ENCODE results near the gene PTPRA. TPM values are rescaled to one million over a fixed set of nuclear protein-coding genes. Genes with fewer than 3 reads are reported as not detected.

Gene PTPRA
- total RNA-seq, 4 donors from 2014 or later = 18.9 to 32.5 (median 27.3) TPM

- no peak for ATAC-seq
- no peak overlapping the region for H3K27ac ChIP-seq
- no peak for DNase-seq
- no peaks in the 10 kb centered on the region for H3K27me3 ChIP-seq
- intact Hi-C loops (cut with DNase I; ENCODE audit: low total_unique reads) (no loop called here), in situ Hi-C loops (cut with MboI; ENCODE audit: low sequenced_read_pairs in 4 of 4) (no loop called here)
- H3K36me3 ChIP-seq = peaks cover 6 to 82% of the 10 kb centered on the region in 2 donors
- TF ChIP-seq CTCF (IDR thresholded peaks at IDR 0.05 in 4 of 5, conservative IDR thresholded peaks at IDR 0.05 in 1 of 5) (no peak), POLR2A (IDR thresholded peaks at IDR 0.05) (no peak)
- no peaks in the 10 kb centered on the region for H3K9me3 ChIP-seq
- H3K4me3 ChIP-seq = no peak overlapping the region
- H3K4me1 ChIP-seq = no peaks in the 10 kb centered on the region
These were observed 120.0 kb downstream of the PTPRA start for GRCh38 chr20:2993250-2993649.

GRCh38 chr20:2995796-2996195 is 122.5 kb downstream of the PTPRA start:
- H3K27ac ChIP-seq = no peak overlapping the region
- H3K9me3 ChIP-seq = no peaks in the 10 kb centered on the region
- intact Hi-C loops (cut with DNase I; ENCODE audit: low total_unique reads) (no loop called here), in situ Hi-C loops (cut with MboI; ENCODE audit: low sequenced_read_pairs in 4 of 4) (no loop called here)
- H3K4me1 ChIP-seq = no peaks in the 10 kb centered on the region
- ATAC-seq (no peak), DNase-seq (no peak)
- TF ChIP-seq POLR2A (IDR thresholded peaks at IDR 0.05) (no peak), CTCF (IDR thresholded peaks at IDR 0.05 in 4 of 5, conservative IDR thresholded peaks at IDR 0.05 in 1 of 5) (no peak)
- no peaks in the 10 kb centered on the region for H3K27me3 ChIP-seq
- H3K4me3 ChIP-seq = no peak overlapping the region
- peaks cover 0 to 56% of the 10 kb centered on the region in 2 donors for H3K36me3 ChIP-seq

- TF ChIP-seq CTCF (IDR thresholded peaks at IDR 0.05 in 4 of 5, conservative IDR thresholded peaks at IDR 0.05 in 1 of 5) (no peak), POLR2A (IDR thresholded peaks at IDR 0.05) (no peak)
- Histone ChIP-seq H3K27ac (no peak overlapping the region), H3K27me3 (no peaks in the 10 kb centered on the region), H3K9me3 (no peaks in the 10 kb centered on the region), H3K4me3 (no peak overlapping the region), H3K4me1 (no peaks in the 10 kb centered on the region), H3K36me3 (peaks cover 0 to 29% of the 10 kb centered on the region in 2 donors)
- DNase-seq = no peak
- ATAC-seq = no peak
- intact Hi-C loops (cut with DNase I; ENCODE audit: low total_unique reads) = no loop called here
- in situ Hi-C loops (cut with MboI; ENCODE audit: low sequenced_read_pairs in 4 of 4) = no loop called here
These were observed 125.4 kb downstream of the PTPRA start for GRCh38 chr20:2998728-2999127.

GRCh38 chr20:3000852-3001523 is 127.7 kb downstream of the PTPRA start:
- H3K9me3 ChIP-seq = no peaks in the 10 kb centered on the region
- no peaks in the 10 kb centered on the region for H3K27me3 ChIP-seq
- ATAC-seq (peak in 1 of 2 donors; percentile 55), DNase-seq (no peak)
- H3K36me3 ChIP-seq = peaks cover 0 to 20% of the 10 kb centered on the region in 2 donors
- TF ChIP-seq POLR2A (IDR thresholded peaks at IDR 0.05) (no peak), CTCF (IDR thresholded peaks at IDR 0.05 in 4 of 5, conservative IDR thresholded peaks at IDR 0.05 in 1 of 5) (peak in 4 of 5 experiments; percentile 30 to 48 (median 40))
- no peak overlapping the region for H3K27ac ChIP-seq
- in situ Hi-C loops (cut with MboI; ENCODE audit: low sequenced_read_pairs in 4 of 4) (loop anchor here in 1 of 4 donors (25.0 kb wide), 1 partner anchor 289 kb away; no protein-coding TSS in a partner anchor), intact Hi-C loops (cut with DNase I; ENCODE audit: low total_unique reads) (loop anchor here (2.0 to 10.0 kb wide), 3 partner anchors 128 to 356 kb away; partner anchors contain the start of genes PCED1A, PTPRA and VPS16)
- no peaks in the 10 kb centered on the region for H3K4me1 ChIP-seq
- H3K4me3 ChIP-seq = no peak overlapping the region

Data from gastrocnemius medialis (tissue), 4 donors.